HUES64 (cell line): ENCODE measurements around the gene CAMK2N2. TPM values are rescaled to one million over a fixed set of nuclear protein-coding genes. Genes with fewer than 3 reads are reported as not detected.
A peak's percentile ranks its signal among the peaks of the same experiment; 100 is the strongest.

Experiments
- H3K27ac ChIP-seq: 2 replicates; pipeline ENCODE4 v1.7.0; 2013; ENCODE audit warnings: low read depth, low read length, inconsistent platforms
- H3K27me3 ChIP-seq: 2 replicates; pipeline ENCODE4 v1.6.1; 2013; ENCODE audit warnings: mild to moderate bottlenecking, low read length; ENCODE audit not compliant: insufficient read depth
- H3K36me3 ChIP-seq: 2 replicates; pipeline ENCODE4 v1.6.1; 2013; ENCODE audit warnings: mild to moderate bottlenecking, low read length; ENCODE audit not compliant: insufficient read depth
- H3K4me1 ChIP-seq: 2 replicates; pipeline ENCODE4 v1.6.1; 2013; ENCODE audit warnings: mild to moderate bottlenecking, low read length, moderate library complexity; ENCODE audit not compliant: insufficient read depth
- H3K4me3 ChIP-seq: 2 replicates; pipeline ENCODE4 v1.5.1; 2013; ENCODE audit warnings: mild to moderate bottlenecking, low read length, moderate library complexity
- H3K9ac ChIP-seq: 2 replicates; pipeline ENCODE4 v1.6.1; 2013; ENCODE audit warnings: mild to moderate bottlenecking, low read depth, low read length
- H3K9me3 ChIP-seq: 2 replicates; pipeline ENCODE4 v1.6.1; 2013; ENCODE audit warnings: low read depth, low read length; ENCODE audit not compliant: insufficient read depth
- WGBS: fragments of 150-250, 120-280 bp; methylation state at CpG from one replicate; pipeline ENCODE4 v1.1.7; 2013; ENCODE audit warnings: missing lambda C conversion rate; 5-methylcytosine and 5-hydroxymethylcytosine counted together
- polyA plus RNA-seq, 2 experiments: library from polyadenylated mRNA; stranded (reverse); fragments of 50-300 nt; gene quantifications; one replicate each; pipeline ENCODE4 v1.2.3, GENCODE V29; 2013

CAMK2N2 gene
- polyA plus RNA-seq (2013, experiment 1 of 2): 6.3 TPM
- 7.7 TPM for polyA plus RNA-seq (2013, experiment 2 of 2)

GRCh38 chr3:184261270-184261853 lies at the start of gene CAMK2N2:
CAMK2N2 (minus strand) TSS chr3:184261553; CDS start chr3:184261285, 268 bp downstream.
- Histone ChIP-seq H3K36me3 (no peaks in the 10 kb centered on the region), H3K9me3 (no peaks in the 10 kb centered on the region), H3K27ac (no peak within 1 kb of the TSS), H3K27me3 (peaks cover 68% of the 10 kb centered on the region), H3K9ac (peak within 1 kb of the TSS; percentile 47; the same call in 1 of the 2 replicates), H3K4me1 (no peaks in the 10 kb centered on the region), H3K4me3 (peak within 1 kb of the TSS; percentile 70)
- under 1% methylated on average over 66 of the region's 67 CpGs for WGBS

- peaks cover 53% of the 10 kb centered on the region for H3K36me3 ChIP-seq
- H3K4me3 ChIP-seq: no peak overlapping the region
- H3K27ac ChIP-seq: no peak overlapping the region
- no peaks in the 10 kb centered on the region for H3K4me1 ChIP-seq
- H3K27me3 ChIP-seq: no peaks in the 10 kb centered on the region
- WGBS: 93% methylated on average over 7 of the region's 7 CpGs
- H3K9me3 ChIP-seq: no peaks in the 10 kb centered on the region
- H3K9ac ChIP-seq: no peak overlapping the region
Measured at GRCh38 chr3:184308744-184309143, 47.4 kb upstream of the CAMK2N2 start.

DNA sequence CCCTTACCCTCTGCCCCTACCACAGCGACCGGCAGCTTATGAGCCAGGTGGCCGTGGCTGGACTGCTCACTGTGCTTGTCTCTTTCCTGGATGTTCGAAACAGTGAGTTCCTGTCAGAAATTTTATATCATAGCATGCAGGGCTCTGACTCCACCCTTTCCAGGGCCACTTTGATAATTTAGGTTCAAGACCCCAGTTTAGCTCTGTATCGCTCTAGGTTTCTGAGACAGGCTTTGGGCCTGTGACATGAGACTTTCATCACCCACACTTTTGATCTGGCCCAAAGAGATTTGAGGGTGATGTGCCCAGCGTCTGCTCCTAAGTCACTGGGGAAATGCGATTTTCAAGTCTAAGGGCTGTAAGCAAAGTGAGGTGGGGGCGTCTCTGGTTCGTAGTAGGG lies 46.6 kb upstream of the CAMK2N2 start:
- no peaks in the 10 kb centered on the region for H3K9me3 ChIP-seq
- no peak overlapping the region for H3K9ac ChIP-seq
- no peaks in the 10 kb centered on the region for H3K27me3 ChIP-seq
- H3K4me3 ChIP-seq: no peak overlapping the region
- no peaks in the 10 kb centered on the region for H3K4me1 ChIP-seq
- H3K36me3 ChIP-seq: peaks cover 61% of the 10 kb centered on the region
- WGBS: 95% methylated on average over 9 of the region's 9 CpGs
- H3K27ac ChIP-seq: no peak overlapping the region

GRCh38 chr3:184306341-184306972 lies 45.1 kb upstream of the CAMK2N2 start:
- no peaks in the 10 kb centered on the region for H3K4me1 ChIP-seq
- no peaks in the 10 kb centered on the region for H3K9me3 ChIP-seq
- H3K27me3 ChIP-seq: no peaks in the 10 kb centered on the region
- H3K27ac ChIP-seq: no peak overlapping the region
- no peak overlapping the region for H3K4me3 ChIP-seq
- no peak overlapping the region for H3K9ac ChIP-seq
- peaks cover 75% of the 10 kb centered on the region for H3K36me3 ChIP-seq
- WGBS: 96% methylated on average over 4 of the region's 4 CpGs

- WGBS: 90% methylated on average over 1 of the region's 1 CpG
- no peak overlapping the region for H3K9ac ChIP-seq
- no peak overlapping the region for H3K4me3 ChIP-seq
- H3K9me3 ChIP-seq: no peaks in the 10 kb centered on the region
- no peak overlapping the region for H3K27ac ChIP-seq
- H3K4me1 ChIP-seq: no peaks in the 10 kb centered on the region
- no peaks in the 10 kb centered on the region for H3K27me3 ChIP-seq
- peaks cover 83% of the 10 kb centered on the region for H3K36me3 ChIP-seq
Measured at GRCh38 chr3:184305577-184305976, 44.2 kb upstream of the CAMK2N2 start.

GRCh38 chr3:184300378-184300720 lies 39.0 kb upstream of the CAMK2N2 start:
- H3K9me3 ChIP-seq: no peaks in the 10 kb centered on the region
- peak overlapping the region; percentile 78 for H3K4me3 ChIP-seq
- WGBS: 92% methylated on average over 3 of the region's 3 CpGs
- no peaks in the 10 kb centered on the region for H3K4me1 ChIP-seq
- peaks cover 51% of the 10 kb centered on the region for H3K36me3 ChIP-seq
- H3K27me3 ChIP-seq: no peaks in the 10 kb centered on the region
- H3K9ac ChIP-seq: peak overlapping the region; percentile 76; the same call in 1 of the 2 replicates
- H3K27ac ChIP-seq: no peak overlapping the region

GRCh38 chr3:184299488-184300377 lies 38.4 kb upstream of the CAMK2N2 start:
- no peaks in the 10 kb centered on the region for H3K4me1 ChIP-seq
- peaks cover 47% of the 10 kb centered on the region for H3K36me3 ChIP-seq
- H3K9ac ChIP-seq: peak overlapping the region; percentile 76
- 17% methylated on average over 28 of the region's 29 CpGs for WGBS
- H3K27ac ChIP-seq: peak overlapping the region; percentile 34
- no peaks in the 10 kb centered on the region for H3K9me3 ChIP-seq
- no peaks in the 10 kb centered on the region for H3K27me3 ChIP-seq
- H3K4me3 ChIP-seq: peak overlapping the region; percentile 78

DNA sequence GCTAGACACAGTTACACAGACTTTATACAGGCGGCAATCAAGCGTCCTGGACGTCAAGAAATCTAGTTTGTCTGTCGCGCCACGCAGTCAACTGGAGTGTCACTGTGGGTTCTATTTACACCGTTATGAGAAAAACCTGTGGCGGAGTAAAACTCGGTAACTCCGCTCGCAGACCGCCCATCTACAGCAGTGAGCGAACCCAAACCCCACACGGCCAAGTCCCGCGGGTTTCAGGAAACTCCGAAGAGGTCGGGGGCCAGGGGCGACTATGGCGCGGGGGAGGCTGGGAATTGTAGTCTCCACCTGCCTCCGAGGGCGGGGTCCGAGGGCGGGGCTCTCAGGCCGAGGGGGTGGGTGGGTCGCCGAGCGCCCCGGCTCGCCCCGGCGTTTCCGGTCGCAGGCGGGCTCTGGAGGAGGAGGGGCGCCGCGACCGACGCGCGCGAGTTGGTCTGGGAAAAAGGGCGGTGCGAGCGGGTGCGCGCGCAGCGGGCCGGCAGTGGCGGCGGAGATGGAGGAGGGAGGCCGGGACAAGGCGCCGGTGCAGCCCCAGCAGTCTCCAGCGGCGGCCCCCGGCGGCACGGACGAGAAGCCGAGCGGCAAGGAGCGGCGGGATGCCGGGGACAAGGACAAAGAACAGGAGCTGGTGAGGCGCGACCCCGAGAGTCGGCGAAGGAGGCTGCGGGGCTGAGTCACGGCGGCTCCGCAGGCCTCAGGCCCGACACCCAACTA lies 37.6 kb upstream of the CAMK2N2 start, which contains the start of gene PSMD2:
PSMD2 (plus strand) TSS at position 483 of the 729 bp plus-strand sequence; CDS start at position 509, 26 bp downstream.
- H3K27ac ChIP-seq: peak within 1 kb of the TSS; percentile 84

GRCh38 chr3:184296616-184297015 lies 35.3 kb upstream of the CAMK2N2 start:
- Histone ChIP-seq H3K4me3 (no peak overlapping the region), H3K9ac (no peak overlapping the region), H3K27ac (no peak overlapping the region), H3K9me3 (no peaks in the 10 kb centered on the region), H3K27me3 (no peaks in the 10 kb centered on the region), H3K4me1 (no peaks in the 10 kb centered on the region), H3K36me3 (peaks cover 15% of the 10 kb centered on the region)
- WGBS: 93% methylated on average over 6 of the region's 7 CpGs

More for the DNA sequence above, 37.6 kb upstream of the CAMK2N2 start, which contains the start of gene PSMD2:
- Histone ChIP-seq H3K9me3 (no peaks in the 10 kb centered on the region), H3K9ac (peak within 1 kb of the TSS; percentile 83), H3K36me3 (peaks cover 38% of the 10 kb centered on the region), H3K4me1 (no peaks in the 10 kb centered on the region), H3K27me3 (no peaks in the 10 kb centered on the region), H3K4me3 (peak within 1 kb of the TSS; percentile 78)
- WGBS: under 1% methylated on average over 78 of the region's 78 CpGs

- Histone ChIP-seq H3K4me1 (no peaks in the 10 kb centered on the region), H3K4me3 (no peak overlapping the region), H3K27ac (no peak overlapping the region), H3K9me3 (no peaks in the 10 kb centered on the region), H3K36me3 (peaks cover 8% of the 10 kb centered on the region), H3K27me3 (no peaks in the 10 kb centered on the region), H3K9ac (no peak overlapping the region)
- WGBS: 74% methylated on average over 3 of the region's 3 CpGs
Measured at GRCh38 chr3:184295771-184296170, 34.4 kb upstream of the CAMK2N2 start.
